SJCRH30 (cell line): ENCODE measurements around the gene SCN10A. TPM values are rescaled to one million over a fixed set of nuclear protein-coding genes. Genes with fewer than 3 reads are reported as not detected.

Experiments used
- DNase-seq, 2 experiments: peaks; one replicate each; pipeline ENCODE4 v3.0.0-alpha.2; 2015 to 2020
- H3K27ac ChIP-seq: fragments of 250-450 bp; sonication (Bioruptor Pico); 2 replicates; pipeline ENCODE4 v1.5.1; 2020; ENCODE audit warnings: mild to moderate bottlenecking, moderate library complexity
- H3K27me3 ChIP-seq: fragments of 250-450 bp; sonication (Bioruptor Pico); 2 replicates; pipeline ENCODE4 v1.5.1; 2020; ENCODE audit warnings: mild to moderate bottlenecking, moderate library complexity
- H3K36me3 ChIP-seq: fragments of 250-450 bp; sonication (Bioruptor Pico); 2 replicates; pipeline ENCODE4 v1.5.1; 2020; ENCODE audit warnings: mild to moderate bottlenecking, moderate library complexity
- H3K4me1 ChIP-seq: fragments of 250-450 bp; sonication (Bioruptor Pico); 2 replicates; pipeline ENCODE4 v1.5.1; 2020; ENCODE audit warnings: mild to moderate bottlenecking, moderate library complexity
- H3K4me3 ChIP-seq: fragments of 250-450 bp; sonication (Bioruptor Pico); 2 replicates; pipeline ENCODE4 v1.5.1; 2020; ENCODE audit warnings: mild to moderate bottlenecking, moderate library complexity
- H3K9me3 ChIP-seq: fragments of 250-450 bp; sonication (Bioruptor Pico); replicated peaks from 2 replicates; pipeline ENCODE4 v1.5.1; 2020; ENCODE audit warnings: mild to moderate bottlenecking, moderate library complexity
- total RNA-seq: library from RNA; depleted of rRNA; stranded (reverse); fragments of >200 nt; shearing (Covaris generic); gene quantifications from 2 replicates; pipeline ENCODE4 v1.2.3, GENCODE V29; 2014

Gene SCN10A
- total RNA-seq, 1 experiment from 2014 or later = not detected

- Histone ChIP-seq H3K9me3 (no peaks in the 10 kb centered on the region), H3K4me1 (peaks cover 5% of the 10 kb centered on the region), H3K36me3 (no peaks in the 10 kb centered on the region), H3K27ac (no peak overlapping the region), H3K27me3 (no peaks in the 10 kb centered on the region), H3K4me3 (no peak overlapping the region)
- DNase-seq = no peak
These were observed 95.6 kb downstream of the SCN10A start for GRCh38 chr3:38720465-38720864.

GRCh38 chr3:38717355-38718240 is 98.4 kb downstream of the SCN10A start:
- no peaks in the 10 kb centered on the region for H3K4me1 ChIP-seq
- no peak overlapping the region for H3K4me3 ChIP-seq
- no peaks in the 10 kb centered on the region for H3K27me3 ChIP-seq
- no peak for DNase-seq
- no peaks in the 10 kb centered on the region for H3K9me3 ChIP-seq
- no peaks in the 10 kb centered on the region for H3K36me3 ChIP-seq
- H3K27ac ChIP-seq = no peak overlapping the region

DNA sequence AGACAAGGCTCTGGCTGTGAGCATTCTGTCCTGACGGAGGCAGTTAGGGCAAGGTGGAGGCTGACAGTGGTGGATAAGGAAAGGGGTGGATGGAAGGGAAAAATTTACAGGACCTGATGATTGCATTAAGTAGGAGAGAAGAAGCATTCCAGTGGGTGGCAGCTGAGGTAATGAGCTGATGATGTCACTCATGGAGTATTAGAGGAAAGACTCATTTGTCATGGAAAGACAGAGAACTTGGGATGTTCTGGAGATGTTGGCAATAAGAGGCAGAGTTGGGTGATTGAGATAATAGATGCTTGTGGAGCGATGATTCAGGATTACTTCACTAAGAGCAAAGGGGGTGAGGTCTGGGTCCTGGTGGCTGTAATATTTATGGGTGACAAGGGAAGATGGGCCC is 102.9 kb downstream of the SCN10A start:
- Histone ChIP-seq H3K9me3 (no peaks in the 10 kb centered on the region), H3K4me1 (no peaks in the 10 kb centered on the region), H3K27me3 (no peaks in the 10 kb centered on the region), H3K36me3 (no peaks in the 10 kb centered on the region), H3K4me3 (no peak overlapping the region), H3K27ac (no peak overlapping the region)
- no peak for DNase-seq

- Histone ChIP-seq H3K27me3 (no peaks in the 10 kb centered on the region), H3K36me3 (no peaks in the 10 kb centered on the region), H3K27ac (no peak overlapping the region), H3K4me1 (no peaks in the 10 kb centered on the region), H3K4me3 (no peak overlapping the region), H3K9me3 (no peaks in the 10 kb centered on the region)
- DNase-seq = no peak
These were observed 104.7 kb downstream of the SCN10A start for GRCh38 chr3:38711321-38711720.

GRCh38 chr3:38707730-38708129 is 108.3 kb downstream of the SCN10A start:
- no peaks in the 10 kb centered on the region for H3K4me1 ChIP-seq
- no peaks in the 10 kb centered on the region for H3K36me3 ChIP-seq
- no peak overlapping the region for H3K27ac ChIP-seq
- no peaks in the 10 kb centered on the region for H3K27me3 ChIP-seq
- H3K4me3 ChIP-seq = no peak overlapping the region
- DNase-seq = peak in 1 of 2 experiments; percentile 17
- no peaks in the 10 kb centered on the region for H3K9me3 ChIP-seq

DNA sequence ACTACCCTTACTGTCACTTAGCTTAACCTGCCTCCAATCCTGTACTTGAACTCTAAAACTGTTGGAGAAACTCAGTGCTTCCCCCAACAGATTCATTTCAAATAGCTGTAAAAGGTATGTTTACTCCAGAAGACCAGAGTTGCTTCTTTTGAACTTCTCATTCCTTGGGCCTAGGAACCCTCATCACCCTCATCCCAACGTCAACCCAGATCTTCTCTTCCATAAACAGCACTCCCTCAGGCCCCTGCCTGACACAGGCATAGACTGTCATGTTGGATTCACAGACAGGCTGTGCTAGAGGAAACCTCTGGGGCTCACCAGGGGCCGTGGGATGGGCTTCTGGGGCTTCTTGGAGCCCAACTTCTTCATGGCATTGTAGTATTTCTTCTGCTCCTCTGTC is 109.1 kb downstream of the SCN10A start:
- H3K27me3 ChIP-seq = no peaks in the 10 kb centered on the region
- no peaks in the 10 kb centered on the region for H3K4me1 ChIP-seq
- no peak for DNase-seq
- H3K9me3 ChIP-seq = no peaks in the 10 kb centered on the region
- H3K27ac ChIP-seq = no peak overlapping the region
- no peak overlapping the region for H3K4me3 ChIP-seq
- H3K36me3 ChIP-seq = no peaks in the 10 kb centered on the region

DNA sequence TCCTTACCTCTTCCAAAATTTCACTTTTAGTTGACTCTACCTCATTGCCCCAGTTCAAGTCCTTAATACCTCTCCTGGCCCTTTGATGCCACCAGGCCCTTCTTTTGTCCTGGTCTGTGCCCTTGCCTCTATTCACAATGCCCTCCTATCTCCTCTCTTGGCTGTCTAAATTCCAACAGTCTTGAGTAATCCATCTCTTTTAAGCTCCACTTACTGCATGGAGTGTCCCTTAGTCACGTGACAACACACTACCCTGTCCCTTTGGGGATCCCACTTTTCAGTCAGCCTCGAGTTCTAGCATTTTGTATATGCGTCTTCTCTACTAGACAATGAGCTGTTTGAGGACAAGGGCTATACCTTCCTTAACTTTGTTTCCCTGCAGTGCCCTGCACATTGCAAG is 113.8 kb downstream of the SCN10A start:
- Histone ChIP-seq H3K4me3 (no peak overlapping the region), H3K36me3 (no peaks in the 10 kb centered on the region), H3K27me3 (no peaks in the 10 kb centered on the region), H3K27ac (no peak overlapping the region), H3K9me3 (no peaks in the 10 kb centered on the region), H3K4me1 (no peaks in the 10 kb centered on the region)
- no peak for DNase-seq

DNA sequence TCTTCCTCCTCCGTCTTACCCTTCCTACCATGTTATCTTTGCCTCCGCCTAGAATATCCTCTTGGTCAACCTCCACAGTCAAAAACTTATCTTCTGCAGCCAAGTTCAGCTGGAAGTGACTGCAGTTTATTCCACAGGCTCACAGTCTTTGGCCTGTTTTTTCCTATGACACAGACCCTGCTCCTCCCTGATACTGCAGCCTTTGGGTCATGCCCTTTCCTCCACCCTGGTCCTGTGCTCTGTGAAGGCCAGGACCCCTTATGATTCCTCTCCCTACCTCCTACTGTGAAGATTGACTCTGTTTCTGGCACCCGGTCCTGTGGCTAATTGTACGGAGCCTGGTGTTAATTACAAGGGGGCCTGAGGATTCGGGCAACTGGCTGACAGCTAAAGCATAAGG is 117.3 kb downstream of the SCN10A start:
- no peaks in the 10 kb centered on the region for H3K4me1 ChIP-seq
- no peaks in the 10 kb centered on the region for H3K9me3 ChIP-seq
- no peak overlapping the region for H3K27ac ChIP-seq
- no peaks in the 10 kb centered on the region for H3K36me3 ChIP-seq
- H3K27me3 ChIP-seq = no peaks in the 10 kb centered on the region; the same call in 1 of the 2 replicates
- peak in 1 of 2 experiments; percentile 1 for DNase-seq
- H3K4me3 ChIP-seq = no peak overlapping the region

GRCh38 chr3:38698061-38698460 is 118.0 kb downstream of the SCN10A start:
- no peaks in the 10 kb centered on the region for H3K36me3 ChIP-seq
- H3K9me3 ChIP-seq = no peaks in the 10 kb centered on the region
- H3K4me1 ChIP-seq = no peaks in the 10 kb centered on the region
- no peak for DNase-seq
- H3K27ac ChIP-seq = no peak overlapping the region
- H3K27me3 ChIP-seq = no peaks in the 10 kb centered on the region; the same call in 1 of the 2 replicates
- H3K4me3 ChIP-seq = no peak overlapping the region

DNA sequence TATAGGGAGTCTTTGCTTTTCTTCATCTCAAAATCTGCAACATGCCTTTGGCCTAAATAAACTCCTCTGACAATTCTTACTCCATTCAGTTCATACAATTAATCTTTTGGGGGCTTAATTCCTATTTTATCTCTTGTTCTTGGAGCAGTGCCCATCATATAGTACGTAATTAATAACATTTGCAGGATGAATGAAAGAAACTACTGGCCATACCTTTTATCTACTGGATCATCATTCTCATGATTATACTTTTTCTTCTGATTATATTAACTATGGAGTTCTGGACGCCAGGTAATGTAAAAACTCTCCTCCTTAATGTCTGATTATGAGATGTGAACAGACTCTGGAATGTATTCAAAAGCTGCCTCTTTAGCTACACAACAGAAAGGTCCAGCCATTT is 120.0 kb downstream of the SCN10A start:
- H3K27me3 ChIP-seq = no peaks in the 10 kb centered on the region; the same call in 1 of the 2 replicates
- H3K4me3 ChIP-seq = no peak overlapping the region
- no peak overlapping the region for H3K27ac ChIP-seq
- H3K9me3 ChIP-seq = no peaks in the 10 kb centered on the region
- no peak for DNase-seq
- H3K36me3 ChIP-seq = no peaks in the 10 kb centered on the region
- H3K4me1 ChIP-seq = no peaks in the 10 kb centered on the region

GRCh38 chr3:38690185-38690584 is 125.8 kb downstream of the SCN10A start:
- Histone ChIP-seq H3K27me3 (no peaks in the 10 kb centered on the region; the same call in 1 of the 2 replicates), H3K9me3 (no peaks in the 10 kb centered on the region), H3K4me3 (no peak overlapping the region), H3K36me3 (no peaks in the 10 kb centered on the region), H3K4me1 (no peaks in the 10 kb centered on the region), H3K27ac (no peak overlapping the region)
- DNase-seq = no peak

GRCh38 chr3:38689774-38690173 is 126.2 kb downstream of the SCN10A start:
- Histone ChIP-seq H3K4me1 (no peaks in the 10 kb centered on the region), H3K4me3 (no peak overlapping the region)
- no peak for DNase-seq

GRCh38 chr3:38689346-38689745 is 126.7 kb downstream of the SCN10A start:
- no peaks in the 10 kb centered on the region for H3K4me1 ChIP-seq

More at GRCh38 chr3:38689774-38690173, 126.2 kb downstream of the SCN10A start:
- H3K27ac ChIP-seq = no peak overlapping the region
- no peaks in the 10 kb centered on the region for H3K27me3 ChIP-seq
- H3K9me3 ChIP-seq = no peaks in the 10 kb centered on the region
- H3K36me3 ChIP-seq = no peaks in the 10 kb centered on the region

GRCh38 chr3:38687321-38687720 is 128.7 kb downstream of the SCN10A start:
- Histone ChIP-seq H3K4me3 (no peak overlapping the region), H3K4me1 (no peaks in the 10 kb centered on the region), H3K27me3 (no peaks in the 10 kb centered on the region), H3K9me3 (no peaks in the 10 kb centered on the region), H3K36me3 (no peaks in the 10 kb centered on the region), H3K27ac (no peak overlapping the region)
- no peak for DNase-seq

More at GRCh38 chr3:38689346-38689745, 126.7 kb downstream of the SCN10A start:
- Histone ChIP-seq H3K4me3 (no peak overlapping the region), H3K36me3 (no peaks in the 10 kb centered on the region), H3K27me3 (no peaks in the 10 kb centered on the region), H3K9me3 (no peaks in the 10 kb centered on the region), H3K27ac (no peak overlapping the region)
- no peak for DNase-seq

- Histone ChIP-seq H3K4me1 (no peaks in the 10 kb centered on the region), H3K36me3 (no peaks in the 10 kb centered on the region), H3K27ac (no peak overlapping the region), H3K27me3 (no peaks in the 10 kb centered on the region), H3K4me3 (no peak overlapping the region), H3K9me3 (no peaks in the 10 kb centered on the region)
- no peak for DNase-seq
These were observed 131.5 kb downstream of the SCN10A start for GRCh38 chr3:38684546-38684945.

DNA sequence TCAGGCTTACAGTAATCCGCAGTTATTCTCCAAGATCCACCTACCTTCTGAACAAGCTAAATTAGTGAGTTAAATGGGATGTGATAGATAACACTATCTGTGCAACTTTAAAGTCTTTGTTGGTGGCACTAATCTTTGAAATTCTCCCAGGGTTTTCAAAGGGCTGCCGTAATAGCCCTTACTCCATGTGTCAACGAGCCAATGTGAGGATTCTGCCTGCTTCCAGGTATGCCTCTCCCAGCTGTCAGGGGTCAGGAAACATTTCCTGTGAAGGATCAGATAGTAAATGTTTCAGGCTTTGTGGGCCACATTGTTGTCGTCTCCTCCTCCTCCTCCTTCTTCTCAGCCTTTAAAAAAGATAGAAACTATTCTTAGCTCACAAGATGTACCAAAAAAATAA is 146.3 kb downstream of the SCN10A start:
- DNase-seq = no peak
- Histone ChIP-seq H3K4me1 (no peaks in the 10 kb centered on the region), H3K27ac (no peak overlapping the region), H3K36me3 (no peaks in the 10 kb centered on the region), H3K27me3 (no peaks in the 10 kb centered on the region), H3K9me3 (no peaks in the 10 kb centered on the region), H3K4me3 (no peak overlapping the region)
